ENCODE data around the gene GPR153. TPM values are rescaled to one million over a fixed set of nuclear protein-coding genes. Genes with fewer than 3 reads are reported as not detected.

The GPR153 gene
- total and polyA plus RNA-seq, 2 of the 8 experiments (the other 6 are each of a cell fraction or from before 2014, with no cell fraction given): 5.7 to 8.1 TPM

DNA sequence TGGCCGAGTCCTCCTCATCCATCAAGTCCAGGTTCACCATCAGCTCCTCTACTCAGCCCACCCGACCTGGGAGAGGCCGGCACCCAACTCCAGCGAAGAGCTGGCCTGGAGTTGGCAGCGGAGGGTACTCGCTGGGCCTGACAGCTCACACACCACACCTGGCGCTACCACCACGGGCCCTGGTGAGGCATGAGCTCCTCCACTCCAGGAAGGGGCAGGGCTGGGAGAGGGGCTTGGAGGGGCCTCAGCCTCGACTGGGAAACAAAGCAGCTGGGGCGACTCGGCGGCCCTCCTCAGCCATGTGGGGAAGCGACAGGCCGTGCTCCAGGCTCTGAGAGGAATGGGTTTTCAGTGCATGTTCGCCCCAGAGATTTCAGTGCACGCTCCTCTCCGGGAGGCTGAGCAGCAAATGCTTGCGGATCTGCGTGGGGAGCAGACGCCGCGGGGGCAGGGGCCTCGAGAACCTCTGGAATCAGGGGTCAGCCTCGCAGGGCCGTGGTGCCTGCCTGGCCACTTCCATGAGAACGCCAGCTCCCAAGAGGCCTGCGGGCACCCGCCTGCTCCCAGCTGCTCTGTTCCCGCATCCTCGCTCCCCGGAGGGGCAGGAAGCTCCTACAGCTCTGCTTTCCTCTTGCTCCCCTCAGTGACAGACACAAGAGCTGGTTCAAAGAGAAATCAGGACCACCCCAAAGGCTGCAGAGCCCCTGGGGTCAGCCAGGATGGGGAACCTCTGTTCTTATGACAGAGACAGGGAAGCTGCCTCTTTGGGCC is 18.9 kb upstream of the GPR153 start (continued):
- TF ChIP-seq SP1 (IDR thresholded peaks at IDR 0.05; ENCODE audit: low read depth, low read length) (no peak), CBX8 (IDR thresholded peaks at IDR 0.05; ENCODE audit: borderline replicate concordance, low read depth, low read length) (no peak), CBX5 (IDR thresholded peaks at IDR 0.05; ENCODE audit: low read depth, low read length) (no peak)

Data from H1 (cell line).